ENCODE data around the gene TTC34.
A peak's percentile ranks its signal among the peaks of the same experiment; 100 is the strongest.

Gene TTC34

DNA sequence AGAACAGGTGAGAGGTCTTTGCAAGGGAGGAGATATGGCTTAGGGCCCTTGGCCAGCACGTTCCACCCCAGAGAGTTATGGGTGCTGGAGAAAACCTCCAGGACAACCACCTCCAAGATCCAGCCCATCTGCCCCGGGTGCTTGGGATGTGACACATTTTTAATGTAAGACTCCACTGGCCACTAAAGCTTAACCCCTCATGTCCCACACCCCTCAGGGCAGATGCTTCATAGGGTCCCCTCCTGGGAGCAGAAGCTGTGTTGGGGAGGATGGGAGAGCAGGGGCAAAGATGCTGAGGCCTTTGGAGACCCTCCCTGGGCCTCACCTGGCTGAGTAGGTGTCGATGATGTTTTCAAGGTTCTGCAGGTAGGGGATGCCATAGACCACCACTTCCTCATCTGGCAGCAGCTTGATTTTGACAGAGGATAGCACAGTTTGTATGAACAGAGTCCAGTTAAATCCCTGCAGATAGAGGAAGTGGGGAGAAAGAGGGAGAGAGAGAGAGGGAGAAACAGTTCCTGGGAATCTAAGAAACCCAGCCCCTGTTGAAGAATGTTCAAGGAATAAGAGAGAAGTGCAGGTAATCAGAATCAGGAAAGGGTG lies 203.1 kb downstream of the TTC34 start:
- no peaks in the 10 kb centered on the region for H3K36me3 ChIP-seq (ENCODE audit: control insufficient read depth in 1 of 2, insufficient read depth in 2 of 2, low read length in 2 of 2)
- H3K27me3 ChIP-seq (ENCODE audit: low read depth, low read length) = no peaks in the 10 kb centered on the region
- H3K9me3 ChIP-seq (ENCODE audit: control insufficient read depth in 1 of 2, low read length in 2 of 2) = peaks cover 0 to 17% of the 10 kb centered on the region in 2 donors
- no peak overlapping the region for H3K4me3 ChIP-seq (ENCODE audit: low read depth in 1 of 2, low read length in 2 of 2)
- H3K4me1 ChIP-seq (ENCODE audit: control insufficient read depth in 1 of 2, insufficient read depth in 2 of 2, low read length in 2 of 2) = peaks cover 0 to 6% of the 10 kb centered on the region in 2 donors
- no peak overlapping the region for H3K27ac ChIP-seq (ENCODE audit: low read length)

DNA sequence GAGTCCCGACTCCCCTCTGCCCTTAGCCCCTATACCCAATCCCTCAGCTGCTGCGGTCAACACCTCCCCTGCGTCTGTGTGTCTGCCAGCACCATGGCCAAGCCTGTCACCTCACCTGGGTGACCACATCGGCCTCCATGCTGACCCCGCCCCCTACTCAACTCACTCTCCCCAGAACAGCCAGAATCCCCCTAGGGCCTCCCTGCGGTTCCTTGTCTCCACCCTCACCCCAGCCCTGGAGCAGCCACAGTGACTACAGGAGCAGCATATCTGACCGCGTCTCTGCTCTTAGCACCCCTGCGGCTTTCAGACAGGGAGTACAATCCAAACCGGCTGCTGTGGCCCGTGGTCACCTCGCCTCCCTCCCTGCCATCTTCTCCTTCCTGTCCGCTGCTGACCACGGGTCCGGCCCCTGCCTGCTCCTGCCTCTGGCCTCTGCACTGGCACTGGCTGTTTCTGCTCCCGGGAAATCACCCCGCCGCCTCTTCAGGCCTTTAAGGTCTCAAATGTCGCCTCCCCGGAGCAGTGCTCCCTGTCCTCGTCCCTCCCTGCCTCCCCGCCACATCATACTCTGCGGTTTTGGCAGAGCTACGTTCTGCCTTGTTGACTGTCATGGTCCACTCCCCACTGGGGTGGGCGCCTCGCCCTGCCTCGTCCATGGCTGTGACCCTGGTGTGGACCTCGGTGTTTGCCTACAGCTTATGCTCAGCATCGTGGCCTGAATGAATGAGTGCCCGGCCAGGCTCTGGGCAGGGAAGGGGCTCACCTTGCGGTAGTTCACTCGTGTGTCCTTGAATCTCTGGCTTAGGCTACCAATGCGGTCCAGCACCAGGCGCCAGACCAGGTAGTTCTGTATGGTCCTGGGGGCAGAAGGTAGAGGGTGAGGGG lies 203.8 kb downstream of the TTC34 start:
- Histone ChIP-seq H3K27me3 (ENCODE audit: low read depth, low read length) (no peaks in the 10 kb centered on the region), H3K36me3 (ENCODE audit: control insufficient read depth in 1 of 2, insufficient read depth in 2 of 2, low read length in 2 of 2) (no peaks in the 10 kb centered on the region), H3K4me3 (ENCODE audit: low read depth in 1 of 2, low read length in 2 of 2) (no peak overlapping the region), H3K27ac (ENCODE audit: low read length) (no peak overlapping the region), H3K4me1 (ENCODE audit: control insufficient read depth in 1 of 2, insufficient read depth in 2 of 2, low read length in 2 of 2) (peaks cover 0 to 6% of the 10 kb centered on the region in 2 donors), H3K9me3 (ENCODE audit: control insufficient read depth in 1 of 2, low read length in 2 of 2) (peaks cover 0 to 17% of the 10 kb centered on the region in 2 donors)

DNA sequence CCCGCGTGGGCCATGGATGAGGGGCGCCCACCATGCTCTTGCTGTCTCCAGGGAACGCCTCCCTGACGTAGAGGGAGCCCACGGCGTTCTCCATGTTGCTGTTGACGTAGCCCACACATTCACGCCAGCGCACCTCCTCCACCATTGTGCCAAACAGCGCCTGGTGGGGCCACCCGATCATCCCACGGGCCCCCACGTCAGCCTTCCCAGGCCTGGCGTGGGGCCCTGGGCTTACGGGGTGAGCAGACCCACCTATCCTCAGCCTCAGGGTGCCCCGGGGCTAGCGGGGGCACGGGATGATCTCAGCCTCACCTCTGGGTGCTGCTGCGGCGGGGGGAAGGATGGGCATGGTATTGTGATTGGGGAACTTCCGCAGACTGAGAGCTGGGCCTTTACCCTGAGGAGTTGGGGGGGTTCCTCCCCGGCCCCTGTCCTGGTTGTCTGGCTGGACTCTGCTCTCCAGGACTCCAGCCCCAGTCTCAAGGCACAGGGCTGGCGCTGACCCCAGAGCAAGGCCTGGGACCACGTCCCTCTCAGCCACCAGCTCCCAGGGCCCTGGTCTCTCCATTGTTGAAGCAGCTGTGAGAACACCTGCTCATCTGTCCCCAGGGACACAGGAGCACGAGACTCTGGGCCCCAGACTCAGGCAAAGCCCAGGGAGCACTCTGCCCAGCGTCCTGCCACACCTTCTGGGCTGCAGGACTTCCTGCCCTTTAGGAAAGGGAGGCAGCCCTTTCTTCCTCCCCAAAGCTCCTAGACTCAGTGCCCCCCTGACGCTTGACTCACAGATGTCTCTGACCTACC lies 204.8 kb downstream of the TTC34 start:
- Histone ChIP-seq H3K4me1 (ENCODE audit: control insufficient read depth in 1 of 2, insufficient read depth in 2 of 2, low read length in 2 of 2) (peaks cover 0 to 6% of the 10 kb centered on the region in 2 donors), H3K36me3 (ENCODE audit: control insufficient read depth in 1 of 2, insufficient read depth in 2 of 2, low read length in 2 of 2) (no peaks in the 10 kb centered on the region), H3K4me3 (ENCODE audit: low read depth in 1 of 2, low read length in 2 of 2) (no peak overlapping the region), H3K9me3 (ENCODE audit: control insufficient read depth in 1 of 2, low read length in 2 of 2) (peaks cover 0 to 17% of the 10 kb centered on the region in 2 donors), H3K27ac (ENCODE audit: low read length) (no peak overlapping the region), H3K27me3 (ENCODE audit: low read depth, low read length) (no peaks in the 10 kb centered on the region)

DNA sequence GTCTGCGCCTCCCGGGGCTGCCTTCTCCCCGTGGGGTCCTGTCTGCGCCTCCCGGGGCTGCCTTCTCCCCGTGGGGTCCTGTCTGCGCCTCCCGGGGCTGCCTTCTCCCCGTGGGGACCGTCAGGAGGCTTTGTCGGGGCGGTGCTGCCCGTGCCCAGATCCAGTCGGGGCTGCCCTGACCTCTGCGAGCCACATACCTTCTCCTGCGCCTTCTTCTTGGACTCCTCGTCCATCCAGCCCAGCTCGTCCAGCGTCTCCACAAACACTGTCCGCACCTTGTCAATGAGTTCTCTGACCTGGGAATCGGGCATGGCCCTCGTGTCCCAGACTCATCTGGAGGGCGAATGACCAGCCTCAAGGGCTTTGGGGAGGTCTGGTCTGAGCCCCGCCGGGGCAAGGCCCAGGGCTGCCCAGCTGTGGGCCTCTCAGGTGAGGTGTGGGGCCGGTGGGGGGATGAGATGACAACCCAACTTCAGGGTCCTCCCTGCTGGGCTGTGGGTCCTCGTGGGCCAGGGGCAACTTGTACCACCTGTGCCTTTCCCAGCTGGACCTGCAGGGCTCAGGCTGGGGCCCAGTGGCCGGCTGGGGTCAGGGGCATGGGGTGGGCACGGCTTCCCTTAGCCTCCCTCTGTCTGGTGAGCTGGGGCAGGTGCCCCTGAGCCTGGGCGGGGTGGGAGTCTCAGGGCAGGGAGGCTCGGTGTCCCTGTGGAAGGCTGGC lies 205.5 kb downstream of the TTC34 start:
- Histone ChIP-seq H3K27me3 (ENCODE audit: low read depth, low read length) (no peaks in the 10 kb centered on the region), H3K36me3 (ENCODE audit: control insufficient read depth in 1 of 2, insufficient read depth in 2 of 2, low read length in 2 of 2) (no peaks in the 10 kb centered on the region), H3K9me3 (ENCODE audit: control insufficient read depth in 1 of 2, low read length in 2 of 2) (peaks cover 0 to 17% of the 10 kb centered on the region in 2 donors), H3K4me1 (ENCODE audit: control insufficient read depth in 1 of 2, insufficient read depth in 2 of 2, low read length in 2 of 2) (peaks cover 0 to 6% of the 10 kb centered on the region in 2 donors), H3K27ac (ENCODE audit: low read length) (no peak overlapping the region), H3K4me3 (ENCODE audit: low read depth in 1 of 2, low read length in 2 of 2) (no peak overlapping the region)

DNA sequence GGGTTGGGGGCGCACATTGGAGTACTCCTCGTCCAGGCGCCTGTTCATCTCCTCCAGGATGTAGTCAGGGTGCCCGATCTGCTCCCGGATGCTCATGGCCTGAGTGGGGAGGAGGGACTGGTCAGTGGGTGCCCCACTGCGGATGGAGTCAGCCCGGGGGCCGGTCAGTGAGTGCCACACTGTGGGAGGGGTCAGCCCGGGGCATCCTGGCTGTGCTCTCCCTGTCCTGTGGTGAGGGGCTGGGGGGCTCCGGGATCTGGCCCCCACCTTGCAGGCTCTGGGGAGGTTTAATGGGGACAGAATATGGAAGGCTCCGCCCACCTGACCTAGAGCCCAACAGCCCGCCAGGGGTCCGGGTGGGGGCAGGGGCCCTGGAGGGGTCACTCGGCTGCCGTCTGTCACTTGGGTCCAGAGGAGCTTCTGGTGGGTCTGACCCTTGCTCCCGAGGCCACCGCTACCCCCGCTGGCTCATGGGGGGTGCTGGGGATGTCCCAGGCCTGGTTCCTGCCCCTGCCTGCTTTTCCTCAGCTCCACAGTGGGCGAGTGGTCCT lies 206.2 kb downstream of the TTC34 start:
- H3K4me3 ChIP-seq (ENCODE audit: low read depth in 1 of 2, low read length in 2 of 2) = no peak overlapping the region
- H3K9me3 ChIP-seq (ENCODE audit: control insufficient read depth in 1 of 2, low read length in 2 of 2) = peaks cover 0 to 15% of the 10 kb centered on the region in 2 donors
- H3K27me3 ChIP-seq (ENCODE audit: low read depth, low read length) = no peaks in the 10 kb centered on the region
- H3K36me3 ChIP-seq (ENCODE audit: control insufficient read depth in 1 of 2, insufficient read depth in 2 of 2, low read length in 2 of 2) = no peaks in the 10 kb centered on the region
- H3K4me1 ChIP-seq (ENCODE audit: control insufficient read depth in 1 of 2, insufficient read depth in 2 of 2, low read length in 2 of 2) = peaks cover 0 to 6% of the 10 kb centered on the region in 2 donors
- no peak overlapping the region for H3K27ac ChIP-seq (ENCODE audit: low read length)

DNA sequence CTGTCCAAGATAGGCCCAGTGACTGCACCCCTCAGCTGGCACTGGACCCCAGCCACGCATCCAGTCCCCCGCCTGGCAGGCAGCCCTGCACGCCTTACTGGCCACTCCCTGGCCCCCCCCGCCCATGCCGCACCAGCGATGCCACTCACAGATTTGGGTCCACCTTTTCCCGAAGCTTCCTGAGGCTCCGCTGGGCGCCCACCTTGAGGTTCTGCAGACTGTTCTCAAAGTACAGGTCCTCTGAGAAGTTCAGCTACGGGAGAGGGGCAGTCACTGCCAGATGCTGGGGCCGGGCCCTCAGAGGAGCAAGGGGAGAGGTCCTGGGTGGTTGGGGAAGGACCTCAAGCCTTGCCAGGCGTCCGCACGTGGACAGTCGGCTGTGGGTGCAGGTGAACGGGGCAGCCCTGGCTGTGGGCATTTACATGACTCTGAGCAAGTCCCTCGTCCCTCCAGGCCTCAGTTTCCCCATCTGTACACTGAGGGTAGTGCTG lies 206.8 kb downstream of the TTC34 start:
- Histone ChIP-seq H3K27me3 (ENCODE audit: low read depth, low read length) (no peaks in the 10 kb centered on the region), H3K4me3 (ENCODE audit: low read depth in 1 of 2, low read length in 2 of 2) (no peak overlapping the region), H3K4me1 (ENCODE audit: control insufficient read depth in 1 of 2, insufficient read depth in 2 of 2, low read length in 2 of 2) (peaks cover 0 to 6% of the 10 kb centered on the region in 2 donors), H3K9me3 (ENCODE audit: control insufficient read depth in 1 of 2, low read length in 2 of 2) (peaks cover 0 to 11% of the 10 kb centered on the region in 2 donors), H3K36me3 (ENCODE audit: control insufficient read depth in 1 of 2, insufficient read depth in 2 of 2, low read length in 2 of 2) (peaks cover 0 to 1% of the 10 kb centered on the region in 2 donors), H3K27ac (ENCODE audit: low read length) (no peak overlapping the region)

DNA sequence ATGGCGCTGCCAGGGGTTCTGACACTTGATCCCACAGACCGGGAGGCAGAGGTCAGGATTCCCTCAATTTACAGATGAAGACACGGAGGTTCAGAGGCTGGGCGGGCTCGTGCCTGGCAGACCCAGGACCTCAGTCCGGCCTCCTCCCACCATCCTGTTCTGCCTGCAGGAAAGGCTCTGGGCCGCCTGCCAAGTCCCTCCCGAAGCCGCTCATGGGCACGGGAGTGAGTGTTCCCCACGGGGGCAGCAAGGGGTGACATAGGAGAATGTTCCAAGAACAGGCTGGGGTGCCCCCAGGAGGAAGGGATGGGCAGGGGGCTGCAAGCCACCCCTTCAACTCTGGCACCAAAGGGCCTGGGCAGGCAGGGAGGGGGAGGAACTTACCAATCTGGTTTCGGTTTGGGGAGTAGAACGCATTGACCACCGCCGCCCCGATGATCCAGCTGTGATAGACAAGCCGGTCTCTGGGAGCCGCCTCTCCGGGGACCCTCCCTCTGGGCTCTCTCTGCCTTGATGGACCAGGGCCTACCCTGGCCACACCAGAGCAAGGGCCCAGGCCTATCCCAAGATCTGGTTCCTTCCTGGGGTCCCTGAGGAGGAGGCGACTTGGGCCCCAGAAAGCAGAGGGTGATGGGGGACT lies 207.4 kb downstream of the TTC34 start:
- Histone ChIP-seq H3K27ac (ENCODE audit: low read length) (no peak overlapping the region), H3K27me3 (ENCODE audit: low read depth, low read length) (no peaks in the 10 kb centered on the region), H3K4me3 (ENCODE audit: low read depth in 1 of 2, low read length in 2 of 2) (peak overlapping the region in 1 of 2 donors; percentile 41), H3K4me1 (ENCODE audit: control insufficient read depth in 1 of 2, insufficient read depth in 2 of 2, low read length in 2 of 2) (peaks cover 0 to 6% of the 10 kb centered on the region in 2 donors), H3K36me3 (ENCODE audit: control insufficient read depth in 1 of 2, insufficient read depth in 2 of 2, low read length in 2 of 2) (peaks cover 0 to 7% of the 10 kb centered on the region in 2 donors), H3K9me3 (ENCODE audit: control insufficient read depth in 1 of 2, low read length in 2 of 2) (peaks cover 0 to 11% of the 10 kb centered on the region in 2 donors)

DNA sequence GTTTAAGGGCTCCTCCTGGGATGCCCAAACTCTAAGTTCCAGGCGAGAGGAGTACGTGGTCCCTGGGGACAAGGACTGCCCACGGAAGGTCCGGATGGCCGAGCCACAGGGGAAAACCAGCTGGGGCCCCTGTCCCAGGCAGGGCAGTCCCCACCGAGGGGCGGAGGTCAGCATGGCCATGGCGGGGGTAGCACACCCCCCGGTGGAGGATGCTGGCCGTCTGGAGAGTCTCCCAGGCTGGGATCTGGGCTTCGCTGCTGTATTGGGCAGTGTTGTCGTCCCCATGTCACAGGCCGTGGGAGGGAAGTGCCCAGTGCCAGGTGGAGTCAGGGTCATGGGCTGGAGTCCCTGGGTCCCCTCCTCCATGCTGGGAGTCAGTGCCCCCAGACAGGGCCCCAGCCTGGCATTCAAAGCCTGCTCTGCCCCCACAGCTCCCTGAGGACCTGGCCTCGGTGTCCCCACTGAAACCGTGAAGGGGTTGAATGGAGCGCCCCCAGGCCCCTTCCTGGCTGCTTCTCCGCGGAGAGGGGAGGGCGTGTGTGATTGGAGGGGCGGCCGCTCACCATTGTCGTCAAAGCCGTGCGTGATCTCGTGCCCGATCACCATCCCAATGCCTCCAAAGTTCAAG lies 208.1 kb downstream of the TTC34 start:
- no peaks in the 10 kb centered on the region for H3K27me3 ChIP-seq (ENCODE audit: low read depth, low read length)
- H3K4me1 ChIP-seq (ENCODE audit: control insufficient read depth in 1 of 2, insufficient read depth in 2 of 2, low read length in 2 of 2) = peaks cover 0 to 6% of the 10 kb centered on the region in 2 donors
- no peak overlapping the region for H3K4me3 ChIP-seq (ENCODE audit: low read depth in 1 of 2, low read length in 2 of 2)
- H3K36me3 ChIP-seq (ENCODE audit: control insufficient read depth in 1 of 2, insufficient read depth in 2 of 2, low read length in 2 of 2) = peaks cover 0 to 10% of the 10 kb centered on the region in 2 donors
- H3K27ac ChIP-seq (ENCODE audit: low read length) = no peak overlapping the region
- peaks cover 0 to 4% of the 10 kb centered on the region in 2 donors for H3K9me3 ChIP-seq (ENCODE audit: control insufficient read depth in 1 of 2, low read length in 2 of 2)

DNA sequence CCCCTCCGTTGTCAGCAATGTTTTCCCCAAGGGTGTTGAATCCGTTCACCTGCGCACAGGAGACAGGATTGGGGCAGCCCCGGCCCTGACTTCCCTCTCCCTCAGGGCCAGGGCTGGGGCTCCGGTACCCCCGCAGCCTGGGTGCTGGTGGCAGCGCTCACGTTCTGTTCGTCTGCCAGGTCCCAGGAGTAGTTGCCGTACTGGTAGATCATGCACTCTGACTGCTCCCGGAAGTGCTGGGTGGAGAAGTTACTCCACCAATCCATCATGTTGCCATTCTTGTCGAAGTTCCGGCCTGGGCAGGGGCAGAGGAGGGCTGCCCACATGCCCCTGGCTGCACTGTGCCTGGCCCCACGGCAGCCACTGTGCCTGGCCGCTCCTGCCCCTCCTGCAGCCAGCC lies 208.8 kb downstream of the TTC34 start:
- Histone ChIP-seq H3K9me3 (ENCODE audit: control insufficient read depth in 1 of 2, low read length in 2 of 2) (no peaks in the 10 kb centered on the region), H3K4me1 (ENCODE audit: control insufficient read depth in 1 of 2, insufficient read depth in 2 of 2, low read length in 2 of 2) (peaks cover 0 to 10% of the 10 kb centered on the region in 2 donors), H3K36me3 (ENCODE audit: control insufficient read depth in 1 of 2, insufficient read depth in 2 of 2, low read length in 2 of 2) (peaks cover 0 to 10% of the 10 kb centered on the region in 2 donors), H3K27me3 (ENCODE audit: low read depth, low read length) (no peaks in the 10 kb centered on the region), H3K4me3 (ENCODE audit: low read depth in 1 of 2, low read length in 2 of 2) (no peak overlapping the region), H3K27ac (ENCODE audit: low read length) (no peak overlapping the region)
